GM19043 (cell line): Measurements from ENCODE around the gene LTBR.
A peak's percentile ranks its signal among the peaks of the same experiment; 100 is the strongest.
"Not testable (repeated sequence)": the region's sequence is repeated elsewhere in the genome, so short reads cannot be mapped to it uniquely, and the experiment has no call there.

Experiments used
- ATAC-seq: cut with Tn5 transposase; IDR thresholded peaks from one replicate; pipeline ENCODE4 v1.9.1; 2021; ENCODE audit warnings: low read depth; ENCODE audit not compliant: unreplicated experiment

LTBR gene

GRCh38 chr12:6383572-6384498, at the start of gene LTBR:
TSS of gene LTBR (plus strand) at chr12:6384162. CDS start at chr12:6384359, 197 bp downstream.
- ATAC-seq: no peak

GRCh38 chr12:6334359-6334758, 49.6 kb upstream of the LTBR start:
- no peak for ATAC-seq

GRCh38 chr12:6334940-6335450, 49.0 kb upstream of the LTBR start:
- ATAC-seq: no peak

GRCh38 chr12:6335451-6336078, 48.4 kb upstream of the LTBR start:
- ATAC-seq: peak; percentile 73

GRCh38 chr12:6336079-6336888, 47.7 kb upstream of the LTBR start:
- no peak for ATAC-seq

GRCh38 chr12:6336889-6337853, 46.8 kb upstream of the LTBR start:
- no peak for ATAC-seq

- ATAC-seq: no peak
Observed at GRCh38 chr12:6337958-6338433, 46.0 kb upstream of the LTBR start.

GRCh38 chr12:6338536-6338935, 45.4 kb upstream of the LTBR start:
- not testable (repeated sequence) for ATAC-seq

GRCh38 chr12:6338955-6339354, 45.0 kb upstream of the LTBR start:
- no peak for ATAC-seq

- ATAC-seq: no peak
Observed at GRCh38 chr12:6340032-6340638, 43.8 kb upstream of the LTBR start.

- no peak for ATAC-seq
Observed at GRCh38 chr12:6340745-6341416, 43.1 kb upstream of the LTBR start.

GRCh38 chr12:6341417-6342139, 42.4 kb upstream of the LTBR start, which contains the start of gene TNFRSF1A:
TSS of gene TNFRSF1A (minus strand) at chr12:6342076. CDS start at chr12:6341814, 262 bp downstream.
- ATAC-seq: no peak

- no peak for ATAC-seq
Observed at GRCh38 chr12:6342140-6342889, 41.6 kb upstream of the LTBR start.

- ATAC-seq: no peak
Observed at GRCh38 chr12:6343518-6343917, 40.4 kb upstream of the LTBR start.

- ATAC-seq: not testable (repeated sequence)
Observed at GRCh38 chr12:6344101-6344660, 39.8 kb upstream of the LTBR start.

- no peak for ATAC-seq
Observed at GRCh38 chr12:6345319-6346091, 38.5 kb upstream of the LTBR start.
